Peyer's patch (tissue), 4 donors: ENCODE results near the gene KLF12.

Experiments used
- CTCF ChIP-seq, 6 experiments: fragments of 450-650 bp in 4 of 6; fragments of 200-600 bp in 2 of 6; sonication (generic) in 1 of 6; IDR thresholded peaks; one replicate each; pipeline ENCODE4 v1.5.1; 2017 to 2019; ENCODE audit warnings: antibody characterized with exemption in 6 of 6, mild to moderate bottlenecking in 3 of 6, moderate library complexity in 1 of 6
- POLR2A ChIP-seq, 2 donors: fragments of 450-650 bp; IDR thresholded peaks; one replicate each; pipeline ENCODE4 v1.5.1; 2017; ENCODE audit warnings: antibody characterized with exemption in 2 of 2, mild to moderate bottlenecking in 2 of 2, moderate library complexity in 2 of 2

DNA sequence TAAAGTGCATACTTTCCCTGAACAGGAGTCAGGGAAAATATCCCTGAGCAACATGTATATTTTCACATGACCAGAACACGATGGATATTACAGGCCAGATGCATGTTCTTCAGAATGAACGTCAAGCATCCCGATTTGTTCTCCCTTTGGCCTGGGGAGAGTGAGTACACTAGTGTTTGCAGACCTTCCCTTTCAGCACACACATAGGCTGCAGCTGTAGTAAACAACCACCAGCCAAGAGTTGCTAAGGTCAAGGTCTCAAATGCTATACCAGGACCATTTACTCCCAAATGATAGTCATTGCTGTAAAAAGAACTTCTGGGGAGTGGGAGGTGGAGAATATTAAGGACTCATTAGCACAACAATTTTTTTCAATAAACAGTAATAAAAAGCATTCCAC lies 3.0 kb downstream of the KLF12 start:
- TF ChIP-seq CTCF (IDR thresholded peaks at IDR 0.05) (no peak), POLR2A (IDR thresholded peaks at IDR 0.05) (no peak)
